GM18498 (cell line): ENCODE data around the gene DSCAM.
"Not testable (repeated sequence)": the region's sequence is repeated elsewhere in the genome, so short reads cannot be mapped to it uniquely, and the experiment has no call there.

Experiments used
- ATAC-seq: cut with Tn5 transposase; IDR thresholded peaks from one replicate; pipeline ENCODE4 v1.9.1; 2021; ENCODE audit warnings: mild to moderate bottlenecking, moderate library complexity; ENCODE audit not compliant: unreplicated experiment

Gene DSCAM

GRCh38 chr21:40472013-40472412, 374.9 kb downstream of the DSCAM start:
- ATAC-seq: no peak

- no peak for ATAC-seq
These were observed 375.9 kb downstream of the DSCAM start for GRCh38 chr21:40471103-40471502.

- ATAC-seq: no peak
These were observed 380.0 kb downstream of the DSCAM start for GRCh38 chr21:40466893-40467483.

- ATAC-seq: no peak
These were observed 381.6 kb downstream of the DSCAM start for GRCh38 chr21:40465382-40465781.

GRCh38 chr21:40463176-40463575, 383.8 kb downstream of the DSCAM start:
- no peak for ATAC-seq

- ATAC-seq: no peak
These were observed 385.9 kb downstream of the DSCAM start for GRCh38 chr21:40461008-40461407.

GRCh38 chr21:40457741-40458140, 389.2 kb downstream of the DSCAM start:
- no peak for ATAC-seq

- no peak for ATAC-seq
These were observed 392.9 kb downstream of the DSCAM start for GRCh38 chr21:40454057-40454456.

- ATAC-seq: no peak
These were observed 393.8 kb downstream of the DSCAM start for GRCh38 chr21:40453183-40453582.

- ATAC-seq: no peak
These were observed 394.4 kb downstream of the DSCAM start for GRCh38 chr21:40452548-40452947.

GRCh38 chr21:40447016-40447415, 399.9 kb downstream of the DSCAM start:
- no peak for ATAC-seq

- ATAC-seq: no peak
These were observed 401.5 kb downstream of the DSCAM start for GRCh38 chr21:40445349-40445921.

- ATAC-seq: not testable (repeated sequence)
These were observed 407.4 kb downstream of the DSCAM start for GRCh38 chr21:40439581-40439980.

- ATAC-seq: no peak
These were observed 408.3 kb downstream of the DSCAM start for GRCh38 chr21:40438616-40439015.

GRCh38 chr21:40436261-40436660, 410.7 kb downstream of the DSCAM start:
- no peak for ATAC-seq

- ATAC-seq: no peak
These were observed 413.4 kb downstream of the DSCAM start for GRCh38 chr21:40433538-40433937.

- ATAC-seq: no peak
These were observed 421.0 kb downstream of the DSCAM start for GRCh38 chr21:40425981-40426380.

GRCh38 chr21:40422896-40423635, 423.9 kb downstream of the DSCAM start:
- no peak for ATAC-seq

- ATAC-seq: no peak
These were observed 425.8 kb downstream of the DSCAM start for GRCh38 chr21:40421121-40421520.

- ATAC-seq: no peak
These were observed 430.4 kb downstream of the DSCAM start for GRCh38 chr21:40416572-40416971.

GRCh38 chr21:40408561-40408960, 438.4 kb downstream of the DSCAM start:
- ATAC-seq: no peak

- ATAC-seq: no peak
These were observed 442.6 kb downstream of the DSCAM start for GRCh38 chr21:40404396-40404800.
